ENCODE measurements around the gene PPM1L. TPM values are rescaled to one million over a fixed set of nuclear protein-coding genes. Genes with fewer than 3 reads are reported as not detected.

PPM1L gene
- total RNA-seq, 1 experiment from 2014 or later = 10.6 TPM

GRCh38 chr3:160809453-160809852, 53.4 kb downstream of the PPM1L start:
- Histone ChIP-seq H3K9me3 (ENCODE audit: low read depth, low read length, poor library complexity, severe bottlenecking) (no peaks in the 10 kb centered on the region), H3K27ac (ENCODE audit: low read depth, low read length, poor library complexity, severe bottlenecking) (no peak overlapping the region), H3K36me3 (ENCODE audit: insufficient read depth, low read length, poor library complexity, severe bottlenecking) (no peaks in the 10 kb centered on the region), H3K27me3 (replicated peaks; ENCODE audit: insufficient read depth, low read depth, low read length, poor library complexity) (no peaks in the 10 kb centered on the region), H3K4me3 (ENCODE audit: low read depth, low read length, poor library complexity, severe bottlenecking) (no peak overlapping the region), H3K4me1 (ENCODE audit: insufficient read depth, low read length, poor library complexity, severe bottlenecking) (peaks cover 10% of the 10 kb centered on the region)
- intact Hi-C loops (cut with micrococcal nuclease; ENCODE audit: unreplicated experiment) = no loop called here
- no peak for DNase-seq (ENCODE audit: low spot score)
- ChIA-PET POLR2A (ENCODE audit: low non-redundant PET) (no interaction called here), CTCF (no interaction called here)
- no TSS peak for BruUV-seq (replicated peaks)
- TF ChIP-seq EZH2 (IDR thresholded peaks at IDR 0.05; ENCODE audit: borderline replicate concordance, low read depth, low read length, poor library complexity, severe bottlenecking) (no peak), CTCF (conservative IDR thresholded peaks at IDR 0.05; ENCODE audit: low read depth, low read length) (no peak)

GRCh38 chr3:160810362-160811236, 54.6 kb downstream of the PPM1L start:
- BruUV-seq (replicated peaks) = no TSS peak
- no peak overlapping the region for H3K27ac ChIP-seq (ENCODE audit: low read depth, low read length, poor library complexity, severe bottlenecking)
- no peaks in the 10 kb centered on the region for H3K9me3 ChIP-seq (ENCODE audit: low read depth, low read length, poor library complexity, severe bottlenecking)
- no peak for DNase-seq (ENCODE audit: low spot score)
- intact Hi-C loops (cut with micrococcal nuclease; ENCODE audit: unreplicated experiment) = no loop called here
- H3K4me3 ChIP-seq (ENCODE audit: low read depth, low read length, poor library complexity, severe bottlenecking) = no peak overlapping the region
- POLR2A ChIA-PET (ENCODE audit: low non-redundant PET) = no interaction called here
- CTCF ChIA-PET = no interaction called here
- H3K27me3 ChIP-seq (replicated peaks; ENCODE audit: insufficient read depth, low read depth, low read length, poor library complexity) = no peaks in the 10 kb centered on the region
- TF ChIP-seq EZH2 (IDR thresholded peaks at IDR 0.05; ENCODE audit: borderline replicate concordance, low read depth, low read length, poor library complexity, severe bottlenecking) (no peak), CTCF (conservative IDR thresholded peaks at IDR 0.05; ENCODE audit: low read depth, low read length) (no peak)
- no peaks in the 10 kb centered on the region for H3K36me3 ChIP-seq (ENCODE audit: insufficient read depth, low read length, poor library complexity, severe bottlenecking)
- H3K4me1 ChIP-seq (ENCODE audit: insufficient read depth, low read length, poor library complexity, severe bottlenecking) = peaks cover 10% of the 10 kb centered on the region

- Histone ChIP-seq H3K4me1 (ENCODE audit: insufficient read depth, low read length, poor library complexity, severe bottlenecking) (peaks cover 10% of the 10 kb centered on the region), H3K36me3 (ENCODE audit: insufficient read depth, low read length, poor library complexity, severe bottlenecking) (no peaks in the 10 kb centered on the region), H3K9me3 (ENCODE audit: low read depth, low read length, poor library complexity, severe bottlenecking) (no peaks in the 10 kb centered on the region), H3K27me3 (replicated peaks; ENCODE audit: insufficient read depth, low read depth, low read length, poor library complexity) (no peaks in the 10 kb centered on the region), H3K27ac (ENCODE audit: low read depth, low read length, poor library complexity, severe bottlenecking) (no peak overlapping the region), H3K4me3 (ENCODE audit: low read depth, low read length, poor library complexity, severe bottlenecking) (no peak overlapping the region)
- intact Hi-C loops (cut with micrococcal nuclease; ENCODE audit: unreplicated experiment) = no loop called here
- POLR2A ChIA-PET (ENCODE audit: low non-redundant PET) = no interaction called here
- no TSS peak for BruUV-seq (replicated peaks)
- DNase-seq (ENCODE audit: low spot score) = no peak
- CTCF ChIA-PET = no interaction called here
- TF ChIP-seq EZH2 (IDR thresholded peaks at IDR 0.05; ENCODE audit: borderline replicate concordance, low read depth, low read length, poor library complexity, severe bottlenecking) (no peak), CTCF (conservative IDR thresholded peaks at IDR 0.05; ENCODE audit: low read depth, low read length) (no peak)
Measured at GRCh38 chr3:160811237-160811548, 55.2 kb downstream of the PPM1L start.
